Thyroid gland (tissue), 4 donors: ENCODE results near the gene IFFO2. TPM values are rescaled to one million over a fixed set of nuclear protein-coding genes. Genes with fewer than 3 reads are reported as not detected.

Source experiments
- DNase-seq, 2 donors: peaks; one replicate each; pipeline ENCODE4 v3.0.0-alpha.2; 2019
- H3K27ac ChIP-seq, 3 donors: fragments of 200-600 bp; sonication (generic); 1 replicate in 2 of 3; 2 replicates in 1 of 3; pipeline ENCODE4 v1.5.1; 2016 to 2019; ENCODE audit warnings: mild to moderate bottlenecking in 1 of 3, moderate library complexity in 1 of 3
- H3K27me3 ChIP-seq: fragments of 200-600 bp; sonication (generic); one replicate; pipeline ENCODE4 v1.5.1; 2019
- H3K36me3 ChIP-seq, 2 donors: fragments of 200-600 bp; sonication (generic); one replicate each; pipeline ENCODE4 v1.5.1; 2016 to 2019
- H3K4me1 ChIP-seq, 2 donors: fragments of 200-600 bp; sonication (generic); one replicate each; pipeline ENCODE4 v1.5.1; 2017 to 2019
- H3K4me3 ChIP-seq, 3 donors: fragments of 200-600 bp; sonication (generic); replicated peaks in 1 of 3; 1 replicate in 2 of 3; 2 replicates in 1 of 3; pipeline ENCODE4 v1.5.1; 2016; ENCODE audit warnings: mild to moderate bottlenecking in 1 of 3
- H3K9me3 ChIP-seq: fragments of 200-600 bp; sonication (generic); one replicate; pipeline ENCODE4 v1.5.1; 2017
- POLR2A ChIP-seq, 2 donors: fragments of 450-650 bp; IDR thresholded peaks; one replicate each; pipeline ENCODE4 v1.6.1; 2017; ENCODE audit warnings: antibody characterized with exemption in 2 of 2, mild to moderate bottlenecking in 2 of 2, moderate library complexity in 1 of 2
- whole genome bisulfite sequencing, 2 donors: methylation state at CpG; one replicate each; pipeline ENCODE4 v1.1.5; 2017; 5-methylcytosine and 5-hydroxymethylcytosine counted together
- intact Hi-C: fragments of 100-400 bp; cut with DNase I; formaldehyde crosslinking; loops from one replicate; pipeline ENCODE4 v1.15.1; 2023
- total RNA-seq, 4 donors: library from RNA; depleted of rRNA; stranded (reverse); fragments of >200 nt; gene quantifications; one replicate each; pipeline ENCODE4 v1.2.3, GENCODE V29; 2016
- TF ChIP-seq, protein P1 (sequence below), 6 experiments: fragments of 200-600 bp in 3 of 6; fragments of 450-650 bp in 3 of 6; sonication (generic) in 3 of 6; IDR thresholded peaks; one replicate each; pipeline ENCODE4 v1.5.1; 2016 to 2019; ENCODE audit warnings: antibody characterized with exemption in 6 of 6, mild to moderate bottlenecking in 2 of 6, inconsistent platforms in 1 of 6, moderate library complexity in 1 of 6

IFFO2 gene
- total RNA-seq, 4 donors from 2014 or later, result 7.2 to 11.3 (median 10.1) TPM

DNA sequence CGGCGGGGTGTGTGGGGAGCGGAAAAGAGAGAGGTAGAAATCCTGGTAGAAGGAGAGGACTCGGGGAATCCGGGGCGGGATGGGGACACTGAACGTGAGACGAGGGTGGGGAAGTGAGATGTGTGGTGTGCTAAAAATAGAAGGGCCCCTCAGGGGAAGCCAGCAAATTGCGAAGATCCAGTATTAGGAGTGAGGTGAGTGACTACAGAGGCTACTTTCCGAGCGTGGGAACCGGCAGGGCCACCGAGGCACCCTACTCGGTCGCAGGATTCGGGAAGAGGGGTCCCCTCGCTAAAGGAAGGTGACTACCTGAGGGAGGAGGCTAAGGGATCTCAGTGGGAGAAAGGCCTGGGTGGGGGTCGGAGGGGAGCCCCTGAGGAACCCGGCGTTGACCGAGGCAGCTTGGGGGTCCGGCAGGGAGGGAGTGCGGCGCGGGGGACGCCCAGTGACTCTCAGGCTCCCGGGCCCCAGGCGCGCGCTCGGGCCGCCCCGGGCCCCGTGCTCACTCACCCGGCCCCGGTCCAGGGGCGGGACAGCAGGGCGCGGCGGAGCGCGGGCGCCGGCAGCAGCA is 54.4 kb downstream of the IFFO2 start:
- intact Hi-C loops, result no loop called here
- DNase-seq, result no peak

DNA sequence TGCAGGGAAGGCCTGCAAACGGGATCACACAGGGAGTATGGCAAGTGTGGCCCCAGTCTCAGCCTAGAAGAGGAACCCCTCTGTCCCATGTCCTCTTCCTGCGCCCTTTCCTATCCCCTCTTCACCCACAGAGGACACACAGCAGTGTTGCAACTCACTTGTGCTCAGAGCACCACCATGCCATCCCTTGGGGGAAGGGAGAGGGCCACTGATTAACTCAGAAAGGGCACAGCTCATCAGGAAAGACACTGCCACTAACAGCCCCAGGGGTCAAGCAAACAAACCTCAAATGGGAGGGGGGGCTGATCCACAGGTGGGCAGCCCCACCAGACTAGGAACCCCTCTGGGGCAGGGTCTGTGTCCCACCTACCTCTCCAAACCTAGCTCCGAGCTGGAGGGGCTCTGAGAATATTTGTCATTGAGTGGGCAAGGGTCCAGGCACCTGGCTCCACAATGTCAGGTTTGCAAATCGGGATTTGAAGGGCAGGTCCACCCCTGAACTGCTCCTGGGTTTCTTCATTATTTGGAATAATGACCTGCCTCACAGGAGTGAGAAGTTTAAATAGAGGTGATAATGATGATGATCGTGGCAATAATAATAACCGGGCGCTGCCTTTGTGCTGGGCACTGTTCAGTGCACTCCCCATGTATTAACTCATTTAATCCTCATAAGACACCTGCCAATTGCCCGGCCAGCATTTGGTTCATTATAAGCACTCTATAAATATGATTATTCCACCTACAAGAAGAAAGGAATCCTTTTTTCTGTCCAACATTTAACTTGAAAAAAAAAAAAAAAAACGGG is 55.1 kb downstream of the IFFO2 start:
- Histone ChIP-seq H3K4me1 (peaks cover 5 to 6% of the 10 kb centered on the region in 2 donors), H3K27ac (no peak overlapping the region), H3K9me3 (no peaks in the 10 kb centered on the region), H3K36me3 (no peaks in the 10 kb centered on the region), H3K27me3 (no peaks in the 10 kb centered on the region), H3K4me3 (peak overlapping the region in 1 of 3 donors; percentile 68)
- 59% methylated on average over 9 of the region's 9 CpGs for WGBS, 2 donors
- intact Hi-C loops, result no loop called here
- TF ChIP-seq, protein P1, sequence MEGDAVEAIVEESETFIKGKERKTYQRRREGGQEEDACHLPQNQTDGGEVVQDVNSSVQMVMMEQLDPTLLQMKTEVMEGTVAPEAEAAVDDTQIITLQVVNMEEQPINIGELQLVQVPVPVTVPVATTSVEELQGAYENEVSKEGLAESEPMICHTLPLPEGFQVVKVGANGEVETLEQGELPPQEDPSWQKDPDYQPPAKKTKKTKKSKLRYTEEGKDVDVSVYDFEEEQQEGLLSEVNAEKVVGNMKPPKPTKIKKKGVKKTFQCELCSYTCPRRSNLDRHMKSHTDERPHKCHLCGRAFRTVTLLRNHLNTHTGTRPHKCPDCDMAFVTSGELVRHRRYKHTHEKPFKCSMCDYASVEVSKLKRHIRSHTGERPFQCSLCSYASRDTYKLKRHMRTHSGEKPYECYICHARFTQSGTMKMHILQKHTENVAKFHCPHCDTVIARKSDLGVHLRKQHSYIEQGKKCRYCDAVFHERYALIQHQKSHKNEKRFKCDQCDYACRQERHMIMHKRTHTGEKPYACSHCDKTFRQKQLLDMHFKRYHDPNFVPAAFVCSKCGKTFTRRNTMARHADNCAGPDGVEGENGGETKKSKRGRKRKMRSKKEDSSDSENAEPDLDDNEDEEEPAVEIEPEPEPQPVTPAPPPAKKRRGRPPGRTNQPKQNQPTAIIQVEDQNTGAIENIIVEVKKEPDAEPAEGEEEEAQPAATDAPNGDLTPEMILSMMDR (IDR thresholded peaks at IDR 0.05), result no peak
- no peak for TF ChIP-seq POLR2A (IDR thresholded peaks at IDR 0.05)
- no peak for DNase-seq

More for the DNA sequence above, 54.4 kb downstream of the IFFO2 start:
- peak in 1 of 2 donors; percentile 63 for TF ChIP-seq POLR2A (IDR thresholded peaks at IDR 0.05)
- TF ChIP-seq, protein P1 (IDR thresholded peaks at IDR 0.05), result no peak
- Histone ChIP-seq H3K9me3 (no peaks in the 10 kb centered on the region), H3K36me3 (no peaks in the 10 kb centered on the region), H3K4me3 (peak overlapping the region; percentile 11 to 68 (median 37)), H3K27me3 (no peaks in the 10 kb centered on the region), H3K27ac (peak overlapping the region; percentile 81 to 95 (median 85)), H3K4me1 (peaks cover 6 to 7% of the 10 kb centered on the region in 2 donors)
- whole genome bisulfite sequencing, 2 donors, result 1 to 2% methylated on average over 19 to 43 of the region's 44 CpGs

DNA sequence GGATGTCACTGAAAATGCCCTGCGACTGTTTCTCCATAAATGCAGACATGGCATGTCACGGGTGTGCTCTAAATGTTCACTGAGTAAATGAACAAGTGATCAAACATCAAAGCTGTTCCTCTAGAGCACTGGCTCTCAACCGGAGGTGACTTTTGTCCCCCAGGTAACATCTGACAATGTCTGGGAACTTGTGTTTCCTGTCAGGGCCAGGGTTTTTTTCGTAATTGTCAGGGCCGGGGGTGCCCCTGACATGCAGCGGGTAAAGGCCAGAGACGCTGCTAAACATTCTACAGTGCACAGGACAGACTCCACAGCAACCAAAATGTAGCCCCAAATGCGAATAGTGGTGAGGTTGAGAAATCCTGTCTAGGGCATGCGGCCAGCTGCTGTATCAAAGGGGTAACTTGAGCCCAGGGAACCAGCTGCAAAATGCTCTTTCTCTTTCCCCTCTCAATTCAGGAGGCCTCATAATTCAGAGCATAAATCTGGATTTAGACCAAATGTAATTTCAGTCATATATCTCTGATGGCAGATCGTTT is 56.1 kb downstream of the IFFO2 start:
- Histone ChIP-seq H3K36me3 (no peaks in the 10 kb centered on the region), H3K27ac (no peak overlapping the region), H3K27me3 (no peaks in the 10 kb centered on the region), H3K4me1 (peaks cover 5 to 6% of the 10 kb centered on the region in 2 donors), H3K9me3 (no peaks in the 10 kb centered on the region), H3K4me3 (no peak overlapping the region)
- WGBS, 2 donors, result 86 to 87% methylated on average over 10 of the region's 10 CpGs
- TF ChIP-seq, protein P1 (IDR thresholded peaks at IDR 0.05), result no peak
- no peak for TF ChIP-seq POLR2A (IDR thresholded peaks at IDR 0.05)
- no peak for DNase-seq
- intact Hi-C loops, result no loop called here

DNA sequence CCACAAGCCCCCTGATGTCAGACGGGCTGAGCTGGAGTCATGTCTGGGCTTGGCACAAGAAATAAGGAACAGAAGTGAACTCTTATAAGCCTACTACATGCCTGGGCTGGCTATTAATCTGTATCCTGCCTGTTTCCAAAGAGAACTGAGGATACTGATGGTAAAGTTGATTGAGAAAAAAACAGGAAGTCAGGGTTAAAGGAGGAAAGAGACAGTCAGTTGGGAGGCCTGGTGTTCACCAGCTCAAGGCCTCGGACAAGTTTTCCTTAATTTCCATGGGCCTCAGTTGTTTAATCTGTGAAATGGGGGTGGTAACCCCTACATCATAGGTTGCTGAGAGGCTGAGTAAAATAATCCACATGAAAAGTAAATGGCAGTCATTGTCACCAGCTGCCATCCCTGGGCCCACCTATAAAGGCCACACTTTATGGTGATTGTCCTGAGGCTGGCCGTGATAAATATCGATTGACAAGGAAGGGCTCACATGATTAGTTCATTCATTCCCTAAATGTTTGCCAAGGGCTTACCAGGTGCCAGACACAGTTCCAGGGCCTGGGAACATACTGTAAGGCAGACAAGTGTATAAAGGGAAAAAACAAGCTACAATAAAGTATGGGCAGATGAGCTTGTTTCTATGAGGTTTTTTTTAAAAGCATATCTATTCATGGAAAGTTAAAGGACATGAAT is 57.0 kb downstream of the IFFO2 start:
- intact Hi-C loops, result no loop called here

More for the DNA sequence above, 57.0 kb downstream of the IFFO2 start:
- no peak overlapping the region for H3K27ac ChIP-seq
- no peaks in the 10 kb centered on the region for H3K36me3 ChIP-seq
- WGBS, 2 donors, result 87 to 90% methylated on average over 4 of the region's 4 CpGs
- H3K9me3 ChIP-seq, result no peaks in the 10 kb centered on the region
- TF ChIP-seq POLR2A (IDR thresholded peaks at IDR 0.05), result no peak
- TF ChIP-seq, protein P1 (IDR thresholded peaks at IDR 0.05), result no peak
- H3K4me1 ChIP-seq, result peaks cover 5 to 6% of the 10 kb centered on the region in 2 donors
- DNase-seq, result no peak
- no peaks in the 10 kb centered on the region for H3K27me3 ChIP-seq
- H3K4me3 ChIP-seq, result no peak overlapping the region
